ENCODE data around the gene CBX1. TPM values are rescaled to one million over a fixed set of nuclear protein-coding genes. Genes with fewer than 3 reads are reported as not detected.

The CBX1 gene
- total RNA-seq, 1 donor from 2014 or later = 210 TPM

- Mint-ChIP-seq H3K36me3 (ENCODE audit: low read depth) (peaks cover 5% of the 10 kb centered on the region), H3K9me3 (no peaks in the 10 kb centered on the region), H3K4me3 (peak within 1 kb of the TSS; percentile 90), H3K4me1 (peaks cover 68% of the 10 kb centered on the region), H3K27ac (ENCODE audit: unreplicated experiment) (peak within 1 kb of the TSS; percentile 98), H3K27me3 (ENCODE audit: low read depth) (no peaks in the 10 kb centered on the region)
- no peak for TF ChIP-seq CTCF (conservative IDR thresholded peaks at IDR 0.05)
- peak; percentile 93 for DNase-seq (ENCODE audit: low read depth, low spot score)
These were observed 53.4 kb downstream of the CBX1 start, which contains the start of gene NFE2L1 for GRCh38 chr17:48047741-48048383. NFE2L1 (plus strand) TSS chr17:48048359; CDS start chr17:48051119, 2,760 bp downstream.

DNA sequence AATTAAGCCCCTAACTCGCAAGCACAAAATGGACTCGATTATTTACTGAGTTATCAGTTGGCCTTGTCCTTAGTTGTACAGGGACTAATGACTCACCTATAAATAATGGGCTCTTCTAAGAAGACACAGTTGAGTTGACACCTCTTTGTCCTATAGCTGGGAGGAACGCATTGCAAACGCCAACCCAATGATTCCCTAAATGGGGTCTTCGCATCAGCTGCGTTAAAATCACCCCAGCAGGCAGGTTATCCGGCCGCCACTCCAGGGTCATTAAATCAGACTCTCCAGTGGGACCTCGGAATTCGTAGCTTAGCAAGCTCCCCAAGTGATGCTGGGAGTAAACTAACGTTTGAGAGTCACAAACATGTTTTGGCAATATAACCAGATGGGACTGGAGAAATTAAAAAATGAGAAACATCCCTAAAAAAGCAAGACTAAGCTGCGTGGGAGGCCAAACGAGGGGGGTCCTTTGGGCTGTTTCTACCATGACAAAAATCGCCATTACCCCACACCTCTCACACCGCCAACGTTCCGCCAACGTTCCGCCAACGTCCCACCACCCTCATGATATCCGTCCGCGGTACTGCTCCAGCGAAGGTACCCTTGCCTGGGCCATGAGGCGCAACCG lies 54.1 kb downstream of the CBX1 start:
- TF ChIP-seq CTCF (conservative IDR thresholded peaks at IDR 0.05) = no peak
- Mint-ChIP-seq H3K36me3 (ENCODE audit: low read depth) (peaks cover 5% of the 10 kb centered on the region), H3K9me3 (no peaks in the 10 kb centered on the region), H3K4me1 (peaks cover 61% of the 10 kb centered on the region), H3K4me3 (peak overlapping the region; percentile 90), H3K27ac (ENCODE audit: unreplicated experiment) (peak overlapping the region; percentile 98), H3K27me3 (ENCODE audit: low read depth) (no peaks in the 10 kb centered on the region)
- DNase-seq (ENCODE audit: low read depth, low spot score) = no peak

DNA sequence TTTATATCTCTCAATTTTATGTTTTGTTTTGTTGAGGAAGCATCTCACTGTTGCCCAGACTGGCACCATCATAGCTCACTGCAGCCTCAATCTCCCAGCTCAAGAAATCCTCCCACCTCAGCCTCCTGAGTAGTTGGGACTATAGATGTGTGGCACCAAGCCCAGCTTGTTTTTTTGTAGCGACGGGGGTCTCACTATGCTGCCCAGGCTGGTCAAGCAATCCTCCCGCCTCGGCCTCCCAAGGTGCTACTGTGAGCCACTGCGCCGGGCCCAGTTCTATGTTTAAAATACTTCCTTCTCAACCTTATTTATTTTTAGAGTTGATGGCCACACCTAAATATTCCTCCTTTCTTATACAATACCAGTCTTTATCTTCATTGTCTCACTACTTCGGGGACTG lies 55.0 kb downstream of the CBX1 start:
- Mint-ChIP-seq H3K27me3 (ENCODE audit: low read depth) (no peaks in the 10 kb centered on the region), H3K27ac (ENCODE audit: unreplicated experiment) (no peak overlapping the region), H3K36me3 (ENCODE audit: low read depth) (peaks cover 5% of the 10 kb centered on the region), H3K4me3 (peak overlapping the region; percentile 90), H3K4me1 (peaks cover 52% of the 10 kb centered on the region), H3K9me3 (no peaks in the 10 kb centered on the region)
- no peak for DNase-seq (ENCODE audit: low read depth, low spot score)
- TF ChIP-seq CTCF (conservative IDR thresholded peaks at IDR 0.05) = no peak

DNA sequence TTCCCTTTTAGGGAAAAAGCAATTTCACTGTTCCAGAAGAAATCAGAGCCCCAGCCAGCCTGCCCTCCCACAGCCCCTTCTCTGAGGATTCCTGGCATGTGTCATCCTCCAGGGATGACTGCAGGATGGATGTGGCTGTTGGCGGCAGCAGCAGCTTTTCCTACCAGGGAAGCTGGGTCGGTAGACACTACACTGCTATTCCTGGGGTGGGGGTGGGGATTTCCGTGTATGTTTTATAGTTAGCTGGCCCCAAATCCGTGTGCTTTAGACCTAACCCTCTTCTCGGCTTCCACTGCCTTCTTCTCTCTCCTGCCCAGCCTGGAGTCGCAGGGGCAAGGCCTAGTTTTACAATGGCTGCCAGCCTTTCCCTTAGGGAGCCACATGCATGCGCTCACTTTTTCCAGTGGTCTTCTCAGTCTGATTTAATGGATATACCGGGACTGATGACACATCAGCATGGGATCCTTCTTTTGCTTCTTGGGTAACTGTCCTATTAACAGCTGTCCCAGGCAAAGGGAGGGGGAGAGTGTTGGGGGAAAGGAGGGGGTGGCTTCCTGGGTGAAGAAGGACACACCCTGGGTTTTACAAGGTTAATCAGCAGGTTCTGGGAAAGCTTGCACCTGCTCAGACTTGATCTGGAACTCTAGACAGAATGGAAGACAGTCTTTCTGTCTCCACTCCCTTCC lies 55.8 kb downstream of the CBX1 start:
- peaks cover 1% of the 10 kb centered on the region for H3K36me3 Mint-ChIP-seq (ENCODE audit: low read depth)
- DNase-seq (ENCODE audit: low read depth, low spot score) = no peak
- H3K4me3 Mint-ChIP-seq = peak overlapping the region; percentile 90
- no peak for TF ChIP-seq CTCF (conservative IDR thresholded peaks at IDR 0.05)
- H3K4me1 Mint-ChIP-seq = peaks cover 44% of the 10 kb centered on the region
- H3K27me3 Mint-ChIP-seq (ENCODE audit: low read depth) = no peaks in the 10 kb centered on the region
- no peak overlapping the region for H3K27ac Mint-ChIP-seq (ENCODE audit: unreplicated experiment)
- no peaks in the 10 kb centered on the region for H3K9me3 Mint-ChIP-seq

GRCh38 chr17:48044851-48045250 lies 56.4 kb downstream of the CBX1 start:
- H3K4me3 Mint-ChIP-seq = peak overlapping the region; percentile 90
- no peak for DNase-seq (ENCODE audit: low read depth, low spot score)
- no peak overlapping the region for H3K27ac Mint-ChIP-seq (ENCODE audit: unreplicated experiment)
- H3K36me3 Mint-ChIP-seq (ENCODE audit: low read depth) = no peaks in the 10 kb centered on the region
- no peak for TF ChIP-seq CTCF (conservative IDR thresholded peaks at IDR 0.05)
- peaks cover 38% of the 10 kb centered on the region for H3K4me1 Mint-ChIP-seq
- H3K27me3 Mint-ChIP-seq (ENCODE audit: low read depth) = no peaks in the 10 kb centered on the region
- no peaks in the 10 kb centered on the region for H3K9me3 Mint-ChIP-seq

Measured in neural crest cell (in vitro differentiated cells).